Neuronal stem cell (in vitro differentiated cells): ENCODE measurements around the gene SHMT2.

Experiments used
- DNase-seq: peaks from one replicate; pipeline ENCODE4 v3.0.0-alpha.2; 2013; ENCODE audit warnings: low spot score
- H2AFZ ChIP-seq: one replicate; pipeline ENCODE4 v1.6.1; 2013; ENCODE audit warnings: mild to moderate bottlenecking, low read length, inconsistent platforms
- H2AK5ac ChIP-seq: 2 replicates; pipeline ENCODE4 v1.6.1; 2013; ENCODE audit warnings: low read depth, mild to moderate bottlenecking, inconsistent platforms, low read length, moderate library complexity, mixed read lengths
- H2BK120ac ChIP-seq: 2 replicates; pipeline ENCODE4 v1.6.1; 2013; ENCODE audit warnings: low read depth, mild to moderate bottlenecking, inconsistent platforms, low read length, moderate library complexity, mixed read lengths
- H2BK12ac ChIP-seq: one replicate; pipeline ENCODE4 v1.6.1; 2013; ENCODE audit warnings: low read length, inconsistent platforms
- H2BK15ac ChIP-seq: 2 replicates; pipeline ENCODE4 v1.6.1; 2013; ENCODE audit warnings: mild to moderate bottlenecking, low read length, inconsistent platforms, mixed read lengths
- H2BK5ac ChIP-seq: one replicate; pipeline ENCODE4 v1.6.1; 2013; ENCODE audit warnings: inconsistent platforms, mild to moderate bottlenecking, low read length, moderate library complexity
- H3K14ac ChIP-seq: one replicate; pipeline ENCODE4 v1.6.1; 2013; ENCODE audit warnings: low read length, inconsistent platforms
- H3K18ac ChIP-seq: 2 replicates; pipeline ENCODE4 v1.6.1; 2013; ENCODE audit warnings: low read length, inconsistent platforms
- H3K23ac ChIP-seq: 2 replicates; pipeline ENCODE4 v1.6.1; 2013; ENCODE audit warnings: low read depth, mild to moderate bottlenecking, mixed read lengths, low read length, inconsistent platforms; ENCODE audit not compliant: poor library complexity
- H3K27ac ChIP-seq: replicated peaks from 3 replicates; pipeline ENCODE4 v1.5.1; 2013; ENCODE audit warnings: low read length, inconsistent platforms
- H3K27me3 ChIP-seq, 3 experiments: 2 replicates each; pipeline ENCODE4 v1.6.1; 2013; ENCODE audit warnings: low read length in 3 of 3, mild to moderate bottlenecking in 2 of 3, inconsistent platforms in 1 of 3, low read depth in 1 of 3, mixed read lengths in 1 of 3, moderate library complexity in 1 of 3; ENCODE audit not compliant: control insufficient read depth in 3 of 3, insufficient read depth in 3 of 3
- H3K36me3 ChIP-seq, 2 donors: replicated peaks in 1 of 2; 2 replicates each; pipeline ENCODE4 v1.6.1; 2013; ENCODE audit warnings: low read length in 2 of 2; ENCODE audit not compliant: control insufficient read depth in 2 of 2, insufficient read depth in 2 of 2
- H3K4ac ChIP-seq: 2 replicates; pipeline ENCODE4 v1.6.1; 2013; ENCODE audit warnings: inconsistent platforms, mild to moderate bottlenecking, low read length, moderate library complexity
- H3K4me1 ChIP-seq, 2 donors: 1 replicate in 1 of 2; 2 replicates in 1 of 2; pipeline ENCODE4 v1.6.1; 2013; ENCODE audit warnings: low read length in 2 of 2, low read depth in 1 of 2; ENCODE audit not compliant: control insufficient read depth in 2 of 2, insufficient read depth in 1 of 2
- H3K4me2 ChIP-seq: one replicate; pipeline ENCODE4 v1.6.1; 2013; ENCODE audit warnings: mild to moderate bottlenecking, low read length, inconsistent platforms; ENCODE audit not compliant: insufficient read depth, poor library complexity, severe bottlenecking
- H3K4me3 ChIP-seq, 2 donors: 2 replicates each; pipeline ENCODE4 v1.5.1; 2013; ENCODE audit warnings: low read length in 2 of 2, mild to moderate bottlenecking in 2 of 2, inconsistent platforms in 1 of 2, moderate library complexity in 1 of 2
- H3K79me1 ChIP-seq: one replicate; pipeline ENCODE4 v1.6.1; 2013; ENCODE audit warnings: low read depth, mild to moderate bottlenecking, inconsistent platforms, low read length, moderate library complexity
- H3K9ac ChIP-seq: one replicate; pipeline ENCODE4 v1.6.1; 2013; ENCODE audit warnings: mild to moderate bottlenecking, low read depth, low read length, inconsistent platforms; ENCODE audit not compliant: poor library complexity
- H3K9me3 ChIP-seq, 2 donors: replicated peaks in 1 of 2; 2 replicates each; pipeline versions ENCODE3 to v1.6.1; 2013; ENCODE audit warnings: low read length in 2 of 2, mild to moderate bottlenecking in 2 of 2, inconsistent platforms in 1 of 2, low read depth in 1 of 2, mixed read lengths in 1 of 2, moderate library complexity in 1 of 2; ENCODE audit not compliant: control insufficient read depth in 2 of 2, insufficient read depth in 1 of 2
- H4K8ac ChIP-seq: one replicate; pipeline ENCODE4 v1.6.1; 2013; ENCODE audit warnings: low read depth, mild to moderate bottlenecking, inconsistent platforms, low read length, moderate library complexity
- H4K91ac ChIP-seq: one replicate; pipeline ENCODE4 v1.6.1; 2013; ENCODE audit warnings: low read length, low read depth, mild to moderate bottlenecking, inconsistent platforms; ENCODE audit not compliant: poor library complexity
- WGBS, 2 donors: extraction: QIAGEN DNeasy Blood & Tissue Kit; methylation state at CpG; one replicate each; pipeline ENCODE4 v1.1.7; 2013; ENCODE audit warnings: missing lambda C conversion rate in 2 of 2, mixed read lengths in 1 of 2; ENCODE audit not compliant: insufficient read length in 2 of 2, insufficient replicate concordance in 1 of 2; ENCODE audit errors: extremely low coverage in 2 of 2; 5-methylcytosine and 5-hydroxymethylcytosine counted together

SHMT2 gene

DNA sequence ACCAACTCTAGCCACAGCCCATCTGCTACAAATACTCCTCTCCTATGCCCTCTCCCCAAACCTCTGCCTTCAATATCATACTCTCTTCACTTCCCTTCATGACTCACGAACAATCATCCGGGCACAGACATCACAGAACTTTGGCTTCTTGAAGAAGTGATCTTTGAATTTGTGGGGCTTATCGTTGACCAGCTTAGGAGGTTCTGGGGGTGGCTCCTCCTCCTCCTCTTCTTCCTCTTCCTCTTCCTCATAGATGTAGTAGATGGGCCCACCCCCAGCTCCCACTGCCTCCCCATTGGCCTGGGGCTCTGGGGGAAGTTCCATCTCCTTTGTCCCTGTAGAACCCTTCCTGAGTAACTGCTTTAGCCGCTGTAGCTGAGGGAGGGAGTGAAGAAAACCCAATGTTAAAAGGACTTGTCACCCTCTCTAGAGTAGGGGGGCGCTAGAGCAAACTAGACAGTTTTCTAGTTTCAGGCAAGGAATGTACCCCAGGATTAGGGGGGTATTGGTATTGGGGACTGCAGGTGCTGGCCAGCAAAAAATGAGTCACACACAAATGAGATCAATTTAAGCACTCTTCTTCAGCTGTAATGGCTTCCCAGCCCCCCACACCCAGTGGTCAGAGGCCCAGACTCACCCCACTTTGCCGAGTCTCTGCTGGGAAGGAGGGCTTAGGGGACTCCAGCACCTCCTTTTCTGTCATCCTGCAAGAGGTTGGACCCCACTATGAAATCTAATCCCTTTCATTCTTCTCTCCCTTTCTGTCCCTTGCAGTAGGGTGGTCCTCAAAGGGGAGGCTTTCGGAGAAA is 19.6 kb downstream of the SHMT2 start:
- Histone ChIP-seq H4K91ac (no peak overlapping the region), H3K14ac (no peak overlapping the region), H2BK120ac (no peak overlapping the region), H3K23ac (no peak overlapping the region), H4K8ac (no peak overlapping the region), H2BK5ac (no peak overlapping the region), H3K4me3 (no peak overlapping the region), H3K4me2 (no peak overlapping the region), H2BK12ac (no peak overlapping the region), H3K4me1 (peaks cover 0 to 4% of the 10 kb centered on the region in 2 donors), H2AK5ac (no peak overlapping the region), H2AFZ (no peak overlapping the region), H3K36me3 (peaks cover 0 to 7% of the 10 kb centered on the region in 2 donors), H3K79me1 (no peaks in the 10 kb centered on the region), H3K9ac (no peak overlapping the region), H3K9me3 (no peaks in the 10 kb centered on the region), H3K18ac (no peak overlapping the region), H3K27me3 (peaks cover 0 to 3% (median 0%) of the 10 kb centered on the region in 3 experiments), H3K4ac (no peak overlapping the region), H3K27ac (no peak overlapping the region), H2BK15ac (no peak overlapping the region)
- DNase-seq: no peak
- WGBS, 2 donors: no CpG with 5 or more reads among the region's 7 CpGs

DNA sequence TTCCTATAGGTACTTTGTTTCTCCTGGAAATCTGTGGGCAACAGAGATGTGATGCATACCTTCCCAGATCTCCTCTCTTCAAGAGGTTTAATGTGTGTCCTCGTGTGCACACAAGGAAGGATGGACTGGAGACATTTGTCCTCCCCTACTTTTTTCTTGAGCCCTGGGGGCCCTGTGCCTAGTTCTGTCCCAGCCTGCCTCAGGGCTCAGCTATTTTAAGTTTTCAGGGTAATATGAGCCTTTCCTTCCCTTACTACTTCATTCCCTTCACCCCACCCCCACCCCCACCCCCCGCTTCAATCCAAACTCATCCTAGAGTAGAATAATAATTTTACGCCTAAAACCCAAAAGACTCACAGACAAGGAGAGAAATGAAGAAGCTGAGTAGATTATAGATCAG is 21.0 kb downstream of the SHMT2 start:
- H2AK5ac ChIP-seq: no peak overlapping the region
- no peak overlapping the region for H2BK5ac ChIP-seq
- WGBS, 2 donors: 80% methylated on average over 1 of the region's 3 CpGs; no CpG with 5 or more reads in 1 of the 2 donors
- H4K91ac ChIP-seq: no peak overlapping the region
- no peak overlapping the region for H2BK15ac ChIP-seq
- DNase-seq: no peak
- no peak overlapping the region for H3K4me3 ChIP-seq
- no peak overlapping the region for H3K27ac ChIP-seq
- H3K4me2 ChIP-seq: no peak overlapping the region
- H3K18ac ChIP-seq: no peak overlapping the region
- H2BK120ac ChIP-seq: no peak overlapping the region
- H3K23ac ChIP-seq: no peak overlapping the region
- H3K9me3 ChIP-seq: no peaks in the 10 kb centered on the region
- no peak overlapping the region for H3K9ac ChIP-seq
- H4K8ac ChIP-seq: no peak overlapping the region
- H2BK12ac ChIP-seq: no peak overlapping the region
- H3K27me3 ChIP-seq: no peaks in the 10 kb centered on the region
- no peak overlapping the region for H2AFZ ChIP-seq
- H3K14ac ChIP-seq: no peak overlapping the region
- no peaks in the 10 kb centered on the region for H3K79me1 ChIP-seq
- H3K4me1 ChIP-seq: peaks cover 0 to 4% of the 10 kb centered on the region in 2 donors
- peaks cover 4 to 19% of the 10 kb centered on the region in 2 donors for H3K36me3 ChIP-seq
- no peak overlapping the region for H3K4ac ChIP-seq

DNA sequence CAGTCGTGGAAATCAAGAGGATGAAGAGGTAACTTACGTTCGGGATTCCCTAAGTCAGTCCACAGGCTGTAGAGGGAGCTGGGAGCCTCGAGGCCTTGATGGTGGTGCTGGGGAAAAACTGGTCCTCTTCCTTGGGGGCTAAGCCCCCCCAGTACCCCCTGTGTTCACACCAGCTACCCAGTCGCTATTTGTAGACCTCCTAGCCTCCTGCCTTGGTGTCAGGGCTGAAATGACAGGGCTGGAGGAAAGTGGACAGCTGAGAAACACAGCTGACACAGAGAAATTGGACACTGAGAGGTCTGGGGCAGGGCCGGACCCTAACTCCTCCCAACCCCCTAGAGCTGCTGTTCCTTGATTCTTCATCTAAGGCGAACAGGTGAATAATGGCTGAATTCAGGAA is 21.4 kb downstream of the SHMT2 start, which contains the start of gene STAC3:
Gene STAC3, minus strand, starts transcription at position 232 of the 400 bp plus-strand sequence. CDS start 1,551 bp downstream, outside the sequence.
- Histone ChIP-seq H3K4me1 (peaks cover 0 to 4% of the 10 kb centered on the region in 2 donors), H3K9ac (no peak within 1 kb of the TSS), H3K27me3 (no peaks in the 10 kb centered on the region), H3K9me3 (no peaks in the 10 kb centered on the region), H3K36me3 (peaks cover 7 to 24% of the 10 kb centered on the region in 2 donors), H2BK15ac (no peak within 1 kb of the TSS), H2AFZ (no peak within 1 kb of the TSS), H2BK12ac (no peak within 1 kb of the TSS), H3K27ac (no peak within 1 kb of the TSS), H4K8ac (no peak within 1 kb of the TSS), H2AK5ac (no peak within 1 kb of the TSS), H2BK5ac (no peak within 1 kb of the TSS), H3K4me3 (no peak within 1 kb of the TSS), H3K4ac (no peak within 1 kb of the TSS), H3K14ac (no peak within 1 kb of the TSS), H3K18ac (no peak within 1 kb of the TSS), H3K79me1 (no peaks in the 10 kb centered on the region), H3K4me2 (no peak within 1 kb of the TSS), H3K23ac (no peak within 1 kb of the TSS), H2BK120ac (no peak within 1 kb of the TSS), H4K91ac (no peak within 1 kb of the TSS)
- no peak for DNase-seq
- whole genome bisulfite sequencing, 2 donors: no CpG with 5 or more reads among the region's 7 CpGs

DNA sequence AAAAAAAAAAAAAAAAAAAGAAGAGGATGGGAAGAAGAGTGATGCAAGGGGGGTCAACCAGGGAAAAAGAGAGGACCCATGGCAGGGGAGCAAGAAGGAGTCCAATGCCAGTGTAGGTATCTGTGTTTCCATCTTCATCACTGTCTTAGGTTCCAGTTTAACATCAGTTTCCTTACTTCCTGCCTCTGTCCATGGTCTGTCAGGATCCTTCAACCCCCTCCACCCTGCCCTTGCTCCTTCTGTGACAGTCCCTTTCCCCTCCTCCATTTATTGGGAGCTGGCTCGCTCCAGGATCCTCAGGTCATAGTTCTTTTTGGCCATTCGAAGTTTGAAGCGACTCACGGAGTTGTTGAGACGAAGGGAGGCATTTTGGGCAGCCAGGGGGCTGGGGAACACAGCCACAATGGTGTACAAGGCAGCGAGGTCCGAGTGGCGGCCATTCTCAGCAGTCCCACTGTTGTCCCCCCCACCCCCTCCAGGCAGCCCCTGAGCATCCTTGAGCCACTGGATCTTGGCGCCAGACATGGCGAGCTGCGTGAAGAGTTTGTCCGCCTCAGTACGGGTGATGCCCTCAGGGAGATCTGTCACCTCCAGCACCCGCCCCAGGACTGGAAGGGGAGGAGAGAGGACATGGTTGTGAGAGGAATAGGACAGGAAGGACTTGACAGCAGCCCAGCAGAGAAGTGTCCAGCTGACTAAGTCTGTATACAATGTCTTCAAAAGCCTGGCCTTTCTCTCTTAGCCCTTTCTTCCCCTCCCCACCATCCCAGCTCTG is 25.2 kb downstream of the SHMT2 start:
- Histone ChIP-seq H3K14ac (no peak overlapping the region), H3K9me3 (no peaks in the 10 kb centered on the region), H3K9ac (no peak overlapping the region), H3K4me2 (no peak overlapping the region), H4K8ac (no peak overlapping the region), H3K4ac (no peak overlapping the region), H3K18ac (no peak overlapping the region), H2AFZ (no peak overlapping the region), H2BK120ac (no peak overlapping the region), H3K79me1 (no peaks in the 10 kb centered on the region), H2BK15ac (no peak overlapping the region), H2BK5ac (no peak overlapping the region), H3K4me1 (peaks cover 0 to 4% of the 10 kb centered on the region in 2 donors), H3K36me3 (peaks cover 16 to 56% of the 10 kb centered on the region in 2 donors), H3K23ac (no peak overlapping the region), H3K27me3 (no peaks in the 10 kb centered on the region), H2BK12ac (no peak overlapping the region), H2AK5ac (no peak overlapping the region), H3K27ac (no peak overlapping the region), H4K91ac (no peak overlapping the region), H3K4me3 (no peak overlapping the region)
- no CpG with 5 or more reads among the region's 14 CpGs for WGBS, 2 donors
- no peak for DNase-seq
